ENCODE measurements around the gene XYLT1.

The XYLT1 gene

GRCh38 chr16:17225541-17225940 is 245.2 kb downstream of the XYLT1 start:
- no peak for DNase-seq (ENCODE audit: low spot score)
- no peak overlapping the region for H3K27ac ChIP-seq
- ChIA-PET POLR2A (ENCODE audit: low non-redundant PET) (no interaction called here), CTCF (no interaction called here)
- TF ChIP-seq, protein P1, sequence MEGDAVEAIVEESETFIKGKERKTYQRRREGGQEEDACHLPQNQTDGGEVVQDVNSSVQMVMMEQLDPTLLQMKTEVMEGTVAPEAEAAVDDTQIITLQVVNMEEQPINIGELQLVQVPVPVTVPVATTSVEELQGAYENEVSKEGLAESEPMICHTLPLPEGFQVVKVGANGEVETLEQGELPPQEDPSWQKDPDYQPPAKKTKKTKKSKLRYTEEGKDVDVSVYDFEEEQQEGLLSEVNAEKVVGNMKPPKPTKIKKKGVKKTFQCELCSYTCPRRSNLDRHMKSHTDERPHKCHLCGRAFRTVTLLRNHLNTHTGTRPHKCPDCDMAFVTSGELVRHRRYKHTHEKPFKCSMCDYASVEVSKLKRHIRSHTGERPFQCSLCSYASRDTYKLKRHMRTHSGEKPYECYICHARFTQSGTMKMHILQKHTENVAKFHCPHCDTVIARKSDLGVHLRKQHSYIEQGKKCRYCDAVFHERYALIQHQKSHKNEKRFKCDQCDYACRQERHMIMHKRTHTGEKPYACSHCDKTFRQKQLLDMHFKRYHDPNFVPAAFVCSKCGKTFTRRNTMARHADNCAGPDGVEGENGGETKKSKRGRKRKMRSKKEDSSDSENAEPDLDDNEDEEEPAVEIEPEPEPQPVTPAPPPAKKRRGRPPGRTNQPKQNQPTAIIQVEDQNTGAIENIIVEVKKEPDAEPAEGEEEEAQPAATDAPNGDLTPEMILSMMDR (conservative IDR thresholded peaks at IDR 0.05; ENCODE audit: low read depth), result no peak

DNA sequence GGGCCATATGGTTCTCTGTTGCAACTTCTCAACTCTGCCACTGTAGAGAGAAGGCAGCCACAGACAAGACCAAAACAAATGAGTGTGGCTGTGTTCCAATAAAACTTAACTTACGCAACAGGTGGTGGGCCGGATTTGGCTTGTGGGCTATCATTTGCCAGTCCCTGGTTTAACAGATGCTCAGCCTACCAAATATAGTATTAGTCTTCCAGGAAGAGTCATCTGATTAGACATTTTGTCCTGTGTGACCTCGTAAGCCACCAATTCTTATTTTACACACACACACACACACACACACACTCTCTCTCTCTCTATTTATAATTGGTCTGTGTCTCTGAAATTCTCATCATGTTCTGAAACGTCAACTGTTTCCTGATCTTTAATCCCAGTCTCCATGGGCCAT is 245.9 kb downstream of the XYLT1 start:
- ChIA-PET POLR2A (ENCODE audit: low non-redundant PET) (no interaction called here), CTCF (no interaction called here)
- TF ChIP-seq, protein P1 (conservative IDR thresholded peaks at IDR 0.05; ENCODE audit: low read depth), result no peak
- no peak for DNase-seq (ENCODE audit: low spot score)
- no peak overlapping the region for H3K27ac ChIP-seq

- TF ChIP-seq, protein P1 (conservative IDR thresholded peaks at IDR 0.05; ENCODE audit: low read depth), result no peak
- DNase-seq (ENCODE audit: low spot score), result no peak
- POLR2A ChIA-PET (ENCODE audit: low non-redundant PET), result no interaction called here
- H3K27ac ChIP-seq, result no peak overlapping the region
- CTCF ChIA-PET, result no interaction called here
Observed at GRCh38 chr16:17224350-17224749, 246.4 kb downstream of the XYLT1 start.

GRCh38 chr16:17223576-17223975 is 247.2 kb downstream of the XYLT1 start:
- TF ChIP-seq, protein P1 (conservative IDR thresholded peaks at IDR 0.05; ENCODE audit: low read depth), result no peak
- ChIA-PET CTCF (no interaction called here), POLR2A (ENCODE audit: low non-redundant PET) (no interaction called here)
- no peak overlapping the region for H3K27ac ChIP-seq
- DNase-seq (ENCODE audit: low spot score), result no peak

GRCh38 chr16:17222871-17223401 is 247.8 kb downstream of the XYLT1 start:
- TF ChIP-seq, protein P1 (conservative IDR thresholded peaks at IDR 0.05; ENCODE audit: low read depth), result no peak
- DNase-seq (ENCODE audit: low spot score), result no peak
- H3K27ac ChIP-seq, result no peak overlapping the region
- ChIA-PET CTCF (no interaction called here), POLR2A (ENCODE audit: low non-redundant PET) (no interaction called here)

DNA sequence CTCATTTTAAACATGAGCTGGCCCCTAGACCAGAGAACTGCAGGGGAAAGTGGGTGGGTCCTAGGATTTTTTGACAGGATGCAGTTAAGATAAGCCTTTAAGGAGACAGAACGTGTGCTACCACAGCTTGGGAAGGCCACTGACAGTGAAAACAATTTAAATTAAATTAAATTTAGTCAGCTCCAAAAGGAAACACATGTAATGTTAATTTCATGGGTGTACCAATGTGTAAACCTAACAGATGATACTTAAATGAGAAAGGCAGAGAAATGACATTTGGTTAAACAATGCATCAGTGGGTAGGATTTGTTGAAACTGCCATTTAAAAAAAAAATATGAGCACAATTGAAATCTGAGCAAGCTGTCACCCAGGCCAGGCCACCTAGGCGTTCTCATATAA is 250.8 kb downstream of the XYLT1 start:
- ChIA-PET CTCF (no interaction called here), POLR2A (ENCODE audit: low non-redundant PET) (no interaction called here)
- no peak overlapping the region for H3K27ac ChIP-seq
- TF ChIP-seq, protein P1 (conservative IDR thresholded peaks at IDR 0.05; ENCODE audit: low read depth), result no peak
- no peak for DNase-seq (ENCODE audit: low spot score)

GRCh38 chr16:17215936-17216335 is 254.8 kb downstream of the XYLT1 start:
- no peak for DNase-seq (ENCODE audit: low spot score)
- CTCF ChIA-PET, result interaction anchor here (0.6 kb wide), 1 partner anchor 10 kb away, joined by 3 read pairs; no protein-coding TSS in a partner anchor
- no peak overlapping the region for H3K27ac ChIP-seq
- TF ChIP-seq, protein P1 (conservative IDR thresholded peaks at IDR 0.05; ENCODE audit: low read depth), result no peak
- POLR2A ChIA-PET (ENCODE audit: low non-redundant PET), result no interaction called here
